Spleen (tissue), 11 donors: ENCODE data around the gene RAB19. TPM values are rescaled to one million over a fixed set of nuclear protein-coding genes. Genes with fewer than 3 reads are reported as not detected.

Experiments used
- DNase-seq: peaks from one replicate; pipeline ENCODE4 v3.0.0-alpha.2; 2020
- H3K27ac ChIP-seq, 8 donors: fragments of 200-600 bp; sonication (generic) in 7 of 8; 1 replicate in 4 of 8; 2 replicates in 4 of 8; pipeline versions ENCODE4 v1.5.0 to v1.8.0; 2016 to 2021; ENCODE audit warnings: inconsistent platforms in 4 of 8, mild to moderate bottlenecking in 4 of 8, moderate library complexity in 1 of 8
- H3K27me3 ChIP-seq, 7 donors: fragments of 200-600 bp; sonication (generic) in 6 of 7; replicated peaks in 1 of 7; 1 replicate in 4 of 7; 2 replicates in 3 of 7; pipeline versions ENCODE4 v1.5.0 to v1.8.0; 2016 to 2021; ENCODE audit warnings: inconsistent platforms in 3 of 7, mild to moderate bottlenecking in 1 of 7
- H3K36me3 ChIP-seq, 6 donors: fragments of 200-600 bp; sonication (generic) in 5 of 6; 1 replicate in 4 of 6; 2 replicates in 2 of 6; pipeline versions ENCODE4 v1.5.0 to v1.8.0; 2016 to 2021; ENCODE audit warnings: inconsistent platforms in 2 of 6
- H3K4me1 ChIP-seq, 6 donors: fragments of 200-600 bp; sonication (generic) in 5 of 6; 1 replicate in 3 of 6; 2 replicates in 3 of 6; pipeline versions ENCODE4 v1.5.0 to v1.8.0; 2016 to 2021; ENCODE audit warnings: inconsistent platforms in 3 of 6
- H3K4me3 ChIP-seq, 8 donors: fragments of 200-600 bp; sonication (generic) in 7 of 8; 1 replicate in 4 of 8; 2 replicates in 4 of 8; pipeline versions ENCODE4 v1.5.0 to v1.8.0; 2016 to 2021; ENCODE audit warnings: inconsistent platforms in 4 of 8, mild to moderate bottlenecking in 4 of 8, moderate library complexity in 2 of 8
- H3K9me3 ChIP-seq, 8 donors: fragments of 200-600 bp; sonication (generic) in 7 of 8; 1 replicate in 4 of 8; 2 replicates in 4 of 8; pipeline versions ENCODE4 v1.5.0 to v1.8.0; 2016 to 2021; ENCODE audit warnings: inconsistent platforms in 4 of 8
- POLR2A ChIP-seq, 3 donors: fragments of 450-650 bp; IDR thresholded peaks; one replicate each; pipeline ENCODE4 v1.5.1; 2017; ENCODE audit warnings: antibody characterized with exemption in 3 of 3, mild to moderate bottlenecking in 1 of 3
- POLR2AphosphoS5 ChIP-seq, 3 donors: sonication (generic); formaldehyde crosslinking; IDR thresholded peaks; one replicate each; pipeline ENCODE4 v1.5.1; 2017; ENCODE audit warnings: antibody characterized with exemption in 3 of 3
- WGBS, 5 donors: extraction: QIAGEN DNeasy Blood & Tissue Kit in 3 of 5; methylation state at CpG; one replicate each; pipeline versions ENCODE4 v1.1.5 to v1.1.7; 2013 to 2018; 5-methylcytosine and 5-hydroxymethylcytosine counted together
- intact Hi-C: fragments of 100-400 bp; cut with DNase I; formaldehyde crosslinking; loops from one replicate; pipeline ENCODE4 v1.15.0; 2023; ENCODE audit warnings: low total_unique reads
- polyA plus RNA-seq, 3 donors: library from polyadenylated mRNA; stranded (reverse); fragments of 200-250 nt; gene quantifications; one replicate each; pipeline ENCODE4 v1.2.1, GENCODE V29; 2013
- total RNA-seq, 7 donors: library from RNA; depleted of rRNA in 3 of 7; stranded (reverse); fragments of >200 nt in 3 of 7; fragmentation: NEBNext Ultra II Directional in 4 of 7; extraction: Animal tissue kit (Norgen Biotek cat#: 25700) in 4 of 7; gene quantifications; one replicate each; pipeline versions ENCODE4 v1.1.0 to v1.2.1, GENCODE V29; 2016 to 2021
- TF ChIP-seq, protein P1 (sequence below), 11 experiments: fragments of 200-600 bp in 7 of 11; fragments of 450-650 bp in 4 of 11; sonication (generic) in 4 of 11; IDR thresholded peaks in 8 of 11; conservative IDR thresholded peaks in 3 of 11; 1 replicate in 7 of 11; 2 replicates in 4 of 11; pipeline versions ENCODE4 v1.4.0 to v1.8.0; 2016 to 2021; ENCODE audit warnings: antibody characterized with exemption in 11 of 11, inconsistent platforms in 4 of 11, mild to moderate bottlenecking in 1 of 11
- donor health status: healthy with polysubstance abuse.
- donor health status: DM: no; HTN: no; CAD: no; lungs with moderate emphysema.
- donor health status: DM: no; HTN: no; CAD: no.
- donor health status: Bipolar disorder and iron deficiency.
- donor health status: healthy.
- donor health status: DM: no; HTN: no; CAD: no.
- donor health status: DM: yes; HTN: yes; CAD: no.

The RAB19 gene
- total and polyA plus RNA-seq, 10 donors = 1.0 to 4.0 (median 2.1) TPM; not detected in 3

DNA sequence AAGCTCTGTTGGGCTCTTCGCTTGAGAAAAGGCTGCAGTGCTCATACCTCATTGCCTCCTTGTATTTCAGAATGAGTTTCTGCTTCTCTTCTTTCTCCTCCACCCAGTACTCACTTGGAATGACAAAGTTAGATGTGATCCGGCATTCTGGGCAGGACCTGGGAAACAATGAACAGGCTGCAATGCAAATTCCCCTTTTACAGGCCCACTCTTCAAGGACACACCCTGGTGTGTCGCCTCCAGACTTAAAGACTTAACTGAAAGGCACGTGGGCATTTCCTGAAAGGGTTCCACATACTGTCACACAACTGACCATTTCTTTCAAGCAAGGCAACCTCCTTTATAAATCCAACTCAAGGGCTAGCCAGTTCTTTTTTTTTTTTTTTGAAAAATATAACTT, 51.9 kb downstream of the RAB19 start:
- Histone ChIP-seq H3K4me1 (peaks cover 0 to 11% (median 2%) of the 10 kb centered on the region in 6 donors), H3K27ac (no peak overlapping the region), H3K36me3 (peaks cover 0 to 95% (median 73%) of the 10 kb centered on the region in 6 donors), H3K27me3 (no peaks in the 10 kb centered on the region), H3K4me3 (no peak overlapping the region), H3K9me3 (no peaks in the 10 kb centered on the region)
- no peak for DNase-seq
- TF ChIP-seq POLR2A (IDR thresholded peaks at IDR 0.05) (no peak), POLR2AphosphoS5 (IDR thresholded peaks at IDR 0.05) (no peak)
- TF ChIP-seq, protein P1, sequence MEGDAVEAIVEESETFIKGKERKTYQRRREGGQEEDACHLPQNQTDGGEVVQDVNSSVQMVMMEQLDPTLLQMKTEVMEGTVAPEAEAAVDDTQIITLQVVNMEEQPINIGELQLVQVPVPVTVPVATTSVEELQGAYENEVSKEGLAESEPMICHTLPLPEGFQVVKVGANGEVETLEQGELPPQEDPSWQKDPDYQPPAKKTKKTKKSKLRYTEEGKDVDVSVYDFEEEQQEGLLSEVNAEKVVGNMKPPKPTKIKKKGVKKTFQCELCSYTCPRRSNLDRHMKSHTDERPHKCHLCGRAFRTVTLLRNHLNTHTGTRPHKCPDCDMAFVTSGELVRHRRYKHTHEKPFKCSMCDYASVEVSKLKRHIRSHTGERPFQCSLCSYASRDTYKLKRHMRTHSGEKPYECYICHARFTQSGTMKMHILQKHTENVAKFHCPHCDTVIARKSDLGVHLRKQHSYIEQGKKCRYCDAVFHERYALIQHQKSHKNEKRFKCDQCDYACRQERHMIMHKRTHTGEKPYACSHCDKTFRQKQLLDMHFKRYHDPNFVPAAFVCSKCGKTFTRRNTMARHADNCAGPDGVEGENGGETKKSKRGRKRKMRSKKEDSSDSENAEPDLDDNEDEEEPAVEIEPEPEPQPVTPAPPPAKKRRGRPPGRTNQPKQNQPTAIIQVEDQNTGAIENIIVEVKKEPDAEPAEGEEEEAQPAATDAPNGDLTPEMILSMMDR (IDR thresholded peaks at IDR 0.05 in 8 of 11, conservative IDR thresholded peaks at IDR 0.05 in 3 of 11) = no peak
- intact Hi-C loops = no loop called here
- WGBS, 5 donors = 65 to 86% (median 84%) methylated on average over 4 of the region's 4 CpGs

DNA sequence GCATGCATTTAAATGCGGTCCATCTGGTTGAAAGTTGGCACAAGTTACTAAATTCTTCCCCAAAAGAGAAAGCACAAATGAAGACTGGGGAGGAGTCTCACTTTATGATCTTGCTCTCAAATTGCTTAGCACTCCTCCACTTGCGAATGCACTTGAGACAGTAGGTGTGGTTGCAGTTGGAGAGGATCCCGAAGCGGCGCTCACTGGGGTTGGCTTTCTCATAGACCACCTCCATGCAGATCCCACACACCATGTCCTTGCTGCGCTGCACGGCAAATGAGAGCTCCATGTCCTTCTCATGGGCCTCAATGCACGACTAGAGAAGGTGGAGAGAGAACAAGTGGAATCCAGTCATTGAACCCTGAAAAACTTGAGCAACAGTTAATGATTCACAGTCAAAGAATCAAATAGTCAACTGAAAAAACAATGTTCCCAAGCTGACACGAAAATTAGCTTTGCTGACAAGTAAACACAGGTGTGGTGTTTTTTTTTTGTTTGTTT, 52.7 kb downstream of the RAB19 start:
- DNase-seq = no peak
- 79 to 91% (median 89%) methylated on average over 9 of the region's 9 CpGs for WGBS, 5 donors

DNA sequence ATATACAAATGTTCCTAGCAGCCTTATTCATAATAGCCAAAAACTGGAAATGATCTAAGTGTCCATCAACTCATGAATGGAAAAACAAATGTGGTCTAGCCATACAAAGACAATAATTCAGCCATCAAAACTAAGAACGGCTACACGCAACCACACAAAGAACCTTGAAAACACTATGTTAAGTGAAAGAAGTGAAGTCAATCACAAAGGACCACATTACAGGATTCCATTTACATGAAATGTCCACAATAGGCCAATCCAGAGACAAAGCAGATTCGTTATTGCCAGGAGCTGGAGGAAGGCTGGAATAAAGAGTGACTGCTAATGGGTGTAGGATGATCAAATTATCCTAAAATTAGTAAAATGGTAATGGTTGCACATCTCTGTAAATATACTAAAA, 54.3 kb downstream of the RAB19 start:
- 88 to 94% (median 91%) methylated on average over 3 of the region's 3 CpGs for WGBS, 5 donors
- H3K27me3 ChIP-seq = no peaks in the 10 kb centered on the region
- peaks cover 0 to 100% (median 84%) of the 10 kb centered on the region in 6 donors for H3K36me3 ChIP-seq
- no peaks in the 10 kb centered on the region for H3K9me3 ChIP-seq
- no peak for TF ChIP-seq POLR2AphosphoS5 (IDR thresholded peaks at IDR 0.05)
- TF ChIP-seq, protein P1 (IDR thresholded peaks at IDR 0.05 in 8 of 11, conservative IDR thresholded peaks at IDR 0.05 in 3 of 11) = no peak
- no peak for TF ChIP-seq POLR2A (IDR thresholded peaks at IDR 0.05)
- intact Hi-C loops = no loop called here
- H3K27ac ChIP-seq = no peak overlapping the region
- H3K4me3 ChIP-seq = no peak overlapping the region
- no peak for DNase-seq
- peaks cover 0 to 4% (median 0%) of the 10 kb centered on the region in 6 donors for H3K4me1 ChIP-seq

More for the DNA sequence above, 52.7 kb downstream of the RAB19 start:
- H3K4me1 ChIP-seq = peaks cover 0 to 3% (median 0%) of the 10 kb centered on the region in 6 donors
- intact Hi-C loops = no loop called here
- H3K9me3 ChIP-seq = no peaks in the 10 kb centered on the region
- H3K27me3 ChIP-seq = no peaks in the 10 kb centered on the region
- H3K27ac ChIP-seq = no peak overlapping the region
- peaks cover 0 to 100% (median 81%) of the 10 kb centered on the region in 6 donors for H3K36me3 ChIP-seq
- no peak overlapping the region for H3K4me3 ChIP-seq
- TF ChIP-seq POLR2AphosphoS5 (IDR thresholded peaks at IDR 0.05) (no peak), POLR2A (IDR thresholded peaks at IDR 0.05) (no peak)
- TF ChIP-seq, protein P1 (IDR thresholded peaks at IDR 0.05 in 8 of 11, conservative IDR thresholded peaks at IDR 0.05 in 3 of 11) = no peak

DNA sequence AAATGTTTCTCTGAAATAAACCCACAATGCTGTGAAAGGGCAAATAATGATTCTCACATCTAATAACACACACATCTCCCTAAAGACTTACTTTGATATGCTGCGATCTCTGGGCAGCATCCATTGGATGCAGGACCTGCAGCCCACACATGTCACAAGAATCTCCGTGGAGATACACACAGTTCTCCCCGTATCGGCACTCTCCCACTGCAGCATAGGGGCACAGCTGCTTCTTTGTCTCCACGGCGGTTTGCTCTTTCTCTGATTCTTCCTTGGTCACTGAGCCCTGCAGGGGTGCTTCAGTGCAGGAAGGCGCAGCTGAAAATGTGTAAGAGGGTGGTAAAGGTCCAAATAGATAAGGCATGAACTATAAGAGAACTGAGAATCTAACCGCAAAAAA, 55.1 kb downstream of the RAB19 start:
- WGBS, 5 donors = 93 to 97% (median 94%) methylated on average over 8 of the region's 8 CpGs
- Histone ChIP-seq H3K4me3 (no peak overlapping the region), H3K27me3 (no peaks in the 10 kb centered on the region), H3K27ac (no peak overlapping the region), H3K4me1 (peaks cover 0 to 6% (median 0%) of the 10 kb centered on the region in 6 donors), H3K9me3 (no peaks in the 10 kb centered on the region), H3K36me3 (peaks cover 0 to 100% (median 83%) of the 10 kb centered on the region in 6 donors)
- DNase-seq = no peak
- TF ChIP-seq, protein P1 (IDR thresholded peaks at IDR 0.05 in 8 of 11, conservative IDR thresholded peaks at IDR 0.05 in 3 of 11) = no peak
- TF ChIP-seq POLR2A (IDR thresholded peaks at IDR 0.05) (no peak), POLR2AphosphoS5 (IDR thresholded peaks at IDR 0.05) (no peak)
- intact Hi-C loops = no loop called here
